ENCODE measurements around the gene KLHL2. TPM values are rescaled to one million over a fixed set of nuclear protein-coding genes. Genes with fewer than 3 reads are reported as not detected.

KLHL2 gene
- total RNA-seq, 1 experiment from 2014 or later = 26.4 TPM

DNA sequence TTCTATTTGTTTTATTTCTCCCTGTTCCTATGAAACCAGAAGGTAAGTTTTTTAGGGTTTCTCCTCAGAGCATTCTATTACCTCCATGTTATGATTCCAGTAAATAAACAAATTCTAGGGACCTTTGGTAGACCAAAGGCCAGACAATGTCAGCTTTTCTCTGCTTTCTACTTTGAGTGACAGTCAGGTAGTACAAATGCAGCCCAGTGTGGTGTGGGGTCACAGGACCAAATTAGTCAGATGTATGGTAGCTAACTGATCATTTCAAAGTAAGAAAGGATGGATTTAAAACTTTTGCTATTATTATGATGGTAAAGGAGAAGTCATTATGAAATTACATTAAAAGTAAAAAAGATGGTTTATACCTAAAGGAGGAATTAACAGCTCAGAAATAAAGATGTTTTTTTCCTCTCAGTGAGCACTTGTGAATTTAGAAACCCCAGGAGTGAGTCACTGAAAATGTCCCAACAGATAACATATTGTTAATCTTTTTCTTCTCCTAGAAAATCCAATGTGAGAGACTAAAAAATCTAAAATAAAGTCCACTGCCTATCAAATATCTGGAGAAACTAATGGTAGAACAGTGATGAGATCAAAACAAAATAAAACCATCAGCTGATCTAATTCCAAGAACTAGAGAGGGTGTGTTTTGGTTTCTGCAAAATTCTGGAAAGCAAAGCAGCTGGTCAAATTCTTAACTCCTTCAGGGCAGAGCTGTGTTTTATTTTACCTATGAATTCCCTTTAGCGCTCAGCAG lies 16.6 kb upstream of the KLHL2 start:
- H3K4me2 ChIP-seq = no peak overlapping the region
- CTCF ChIA-PET = no interaction called here
- H3K4me1 ChIP-seq (replicated peaks; ENCODE audit: insufficient read depth) = no peaks in the 10 kb centered on the region
- no peaks in the 10 kb centered on the region for H3K9me3 ChIP-seq (ENCODE audit: insufficient read depth, low read depth)
- no peaks in the 10 kb centered on the region for H3K79me2 ChIP-seq (ENCODE audit: low read depth)
- TF ChIP-seq, protein P1, sequence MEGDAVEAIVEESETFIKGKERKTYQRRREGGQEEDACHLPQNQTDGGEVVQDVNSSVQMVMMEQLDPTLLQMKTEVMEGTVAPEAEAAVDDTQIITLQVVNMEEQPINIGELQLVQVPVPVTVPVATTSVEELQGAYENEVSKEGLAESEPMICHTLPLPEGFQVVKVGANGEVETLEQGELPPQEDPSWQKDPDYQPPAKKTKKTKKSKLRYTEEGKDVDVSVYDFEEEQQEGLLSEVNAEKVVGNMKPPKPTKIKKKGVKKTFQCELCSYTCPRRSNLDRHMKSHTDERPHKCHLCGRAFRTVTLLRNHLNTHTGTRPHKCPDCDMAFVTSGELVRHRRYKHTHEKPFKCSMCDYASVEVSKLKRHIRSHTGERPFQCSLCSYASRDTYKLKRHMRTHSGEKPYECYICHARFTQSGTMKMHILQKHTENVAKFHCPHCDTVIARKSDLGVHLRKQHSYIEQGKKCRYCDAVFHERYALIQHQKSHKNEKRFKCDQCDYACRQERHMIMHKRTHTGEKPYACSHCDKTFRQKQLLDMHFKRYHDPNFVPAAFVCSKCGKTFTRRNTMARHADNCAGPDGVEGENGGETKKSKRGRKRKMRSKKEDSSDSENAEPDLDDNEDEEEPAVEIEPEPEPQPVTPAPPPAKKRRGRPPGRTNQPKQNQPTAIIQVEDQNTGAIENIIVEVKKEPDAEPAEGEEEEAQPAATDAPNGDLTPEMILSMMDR (conservative IDR thresholded peaks at IDR 0.05) = no peak
- no peak for TF ChIP-seq EZH2 (IDR thresholded peaks at IDR 0.05; ENCODE audit: low read depth)
- no peaks in the 10 kb centered on the region for H3K9me2 ChIP-seq (ENCODE audit: insufficient read depth)
- POLR2A ChIA-PET (ENCODE audit: unreplicated experiment) = no interaction called here
- no peaks in the 10 kb centered on the region for H3K27me3 ChIP-seq (ENCODE audit: insufficient read depth, low read depth)
- H4K20me1 ChIP-seq (ENCODE audit: insufficient read depth) = no peaks in the 10 kb centered on the region
- no peak overlapping the region for H3K27ac ChIP-seq
- intact Hi-C loops (cut with micrococcal nuclease; ENCODE audit: unreplicated experiment) = no loop called here
- BruUV-seq (replicated peaks) = no TSS peak
- no peak overlapping the region for H2AFZ ChIP-seq
- no peaks in the 10 kb centered on the region for H3F3A ChIP-seq (ENCODE audit: insufficient read depth, low read depth)
- no peak for DNase-seq
- no peak overlapping the region for H3K4me3 ChIP-seq
- no peaks in the 10 kb centered on the region for H3K36me3 ChIP-seq (ENCODE audit: low read depth)

DNA sequence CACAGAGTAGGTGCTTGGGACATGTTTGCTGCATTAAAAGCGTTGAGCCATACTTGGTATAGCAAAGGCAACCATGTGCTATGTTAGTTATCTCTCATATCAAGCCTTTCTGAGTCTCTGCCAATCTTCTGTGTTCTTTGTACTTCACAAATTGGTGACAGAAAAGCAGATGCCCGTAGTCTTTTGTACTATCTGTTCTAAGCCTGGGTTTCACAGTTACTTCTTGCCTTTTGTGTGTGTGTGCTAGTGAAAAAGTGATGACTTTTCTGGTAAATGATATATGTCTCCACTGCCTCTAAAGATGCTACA lies 16.1 kb upstream of the KLHL2 start:
- Histone ChIP-seq H2AFZ (no peak overlapping the region), H3K27me3 (ENCODE audit: insufficient read depth, low read depth) (no peaks in the 10 kb centered on the region), H3K4me2 (no peak overlapping the region), H3K79me2 (ENCODE audit: low read depth) (no peaks in the 10 kb centered on the region), H4K20me1 (ENCODE audit: insufficient read depth) (no peaks in the 10 kb centered on the region), H3K4me1 (replicated peaks; ENCODE audit: insufficient read depth) (no peaks in the 10 kb centered on the region), H3K4me3 (no peak overlapping the region), H3F3A (ENCODE audit: insufficient read depth, low read depth) (no peaks in the 10 kb centered on the region), H3K9me3 (ENCODE audit: insufficient read depth, low read depth) (no peaks in the 10 kb centered on the region), H3K36me3 (ENCODE audit: low read depth) (no peaks in the 10 kb centered on the region), H3K9me2 (ENCODE audit: insufficient read depth) (no peaks in the 10 kb centered on the region), H3K27ac (no peak overlapping the region)
- intact Hi-C loops (cut with micrococcal nuclease; ENCODE audit: unreplicated experiment) = no loop called here
- DNase-seq = no peak
- POLR2A ChIA-PET (ENCODE audit: unreplicated experiment) = no interaction called here
- TF ChIP-seq EZH2 (IDR thresholded peaks at IDR 0.05; ENCODE audit: low read depth) = no peak
- TF ChIP-seq, protein P1 (conservative IDR thresholded peaks at IDR 0.05) = no peak
- no TSS peak for BruUV-seq (replicated peaks)
- CTCF ChIA-PET = no interaction called here

DNA sequence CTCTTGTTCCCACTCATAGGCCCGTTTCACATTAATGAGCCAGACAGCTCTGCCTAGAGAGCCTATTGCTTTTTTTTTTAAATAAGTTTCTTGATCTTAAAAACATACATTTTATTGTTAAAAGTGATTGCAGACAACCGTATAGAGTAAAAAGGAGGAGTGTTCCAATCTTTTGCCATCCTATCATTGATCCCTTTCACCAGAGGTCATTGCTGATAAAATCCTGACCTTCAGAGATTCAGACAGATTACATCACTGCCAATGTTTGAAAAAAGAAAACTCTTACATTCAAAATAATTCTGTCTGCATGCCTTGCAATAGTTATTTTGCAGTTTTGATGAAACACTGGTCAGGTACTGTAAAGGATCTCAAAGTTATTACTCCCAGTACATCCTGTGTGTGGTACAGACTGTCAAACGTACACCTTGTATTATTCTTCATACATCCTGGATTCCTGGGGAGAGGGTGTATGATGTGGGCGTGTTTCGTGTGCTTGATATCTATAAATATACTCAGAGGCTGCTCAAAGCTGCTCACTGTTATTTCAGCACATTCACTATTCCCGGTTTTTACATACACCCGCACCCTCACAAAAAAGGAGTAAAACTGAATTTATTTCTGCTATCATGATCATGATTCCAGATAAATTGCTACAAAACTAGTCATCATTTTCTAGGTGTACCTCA lies 15.4 kb upstream of the KLHL2 start:
- CTCF ChIA-PET = no interaction called here
- POLR2A ChIA-PET (ENCODE audit: unreplicated experiment) = no interaction called here

More for the DNA sequence above, 15.4 kb upstream of the KLHL2 start:
- Histone ChIP-seq H3K27ac (no peak overlapping the region), H3K27me3 (ENCODE audit: insufficient read depth, low read depth) (no peaks in the 10 kb centered on the region), H3F3A (ENCODE audit: insufficient read depth, low read depth) (no peaks in the 10 kb centered on the region), H3K79me2 (ENCODE audit: low read depth) (no peaks in the 10 kb centered on the region), H3K36me3 (ENCODE audit: low read depth) (no peaks in the 10 kb centered on the region), H2AFZ (no peak overlapping the region), H4K20me1 (ENCODE audit: insufficient read depth) (no peaks in the 10 kb centered on the region), H3K4me2 (no peak overlapping the region), H3K9me2 (ENCODE audit: insufficient read depth) (no peaks in the 10 kb centered on the region), H3K4me1 (replicated peaks; ENCODE audit: insufficient read depth) (no peaks in the 10 kb centered on the region), H3K4me3 (no peak overlapping the region), H3K9me3 (ENCODE audit: insufficient read depth, low read depth) (no peaks in the 10 kb centered on the region)
- no TSS peak for BruUV-seq (replicated peaks)
- DNase-seq = no peak
- intact Hi-C loops (cut with micrococcal nuclease; ENCODE audit: unreplicated experiment) = no loop called here
- TF ChIP-seq, protein P1 (conservative IDR thresholded peaks at IDR 0.05) = no peak
- no peak for TF ChIP-seq EZH2 (IDR thresholded peaks at IDR 0.05; ENCODE audit: low read depth)

Measured in PC-9 (cell line).